ENCODE data around the gene ALK. TPM values are rescaled to one million over a fixed set of nuclear protein-coding genes. Genes with fewer than 3 reads are reported as not detected.

ALK gene
- total RNA-seq, 2 donors from 2014 or later, result 0.13 to 0.46 TPM

- H3K9me3 Mint-ChIP-seq, result no peaks in the 10 kb centered on the region
- no peak overlapping the region for H3K4me3 Mint-ChIP-seq
- no peaks in the 10 kb centered on the region for H3K27me3 Mint-ChIP-seq (ENCODE audit: insufficient read depth)
- Histone ChIP-seq H3K27ac (ENCODE audit: low read depth, low read length) (no peak overlapping the region), H3K27me3 (ENCODE audit: control insufficient read depth, insufficient read depth, low read length, poor library complexity, severe bottlenecking) (no peaks in the 10 kb centered on the region), H3K9me3 (ENCODE audit: control insufficient read depth, low read length) (no peaks in the 10 kb centered on the region), H3K9ac (ENCODE audit: extremely low read depth, low read length, poor library complexity, severe bottlenecking) (no peak overlapping the region), H3K4me1 (ENCODE audit: control insufficient read depth, insufficient read depth, low read length) (no peaks in the 10 kb centered on the region), H3K4me3 (ENCODE audit: low read length) (no peak overlapping the region), H3K36me3 (ENCODE audit: control insufficient read depth, insufficient read depth, low read length) (no peaks in the 10 kb centered on the region)
- 83% methylated on average over 1 of the region's 1 CpG; no CpG with 5 or more reads in 1 of the 2 experiments for WGBS, 2 experiments (ENCODE audit: insufficient coverage in 1 of 2, insufficient read length in 1 of 2)
- TF ChIP-seq CTCF (conservative IDR thresholded peaks at IDR 0.05), result no peak
- H3K4me1 Mint-ChIP-seq, result no peaks in the 10 kb centered on the region
- H3K36me3 Mint-ChIP-seq (ENCODE audit: low read depth), result no peaks in the 10 kb centered on the region
- H3K27ac Mint-ChIP-seq, result no peak overlapping the region
- DNase-seq, result no peak
Observed at GRCh38 chr2:29431485-29431884, 489.9 kb downstream of the ALK start.

DNA sequence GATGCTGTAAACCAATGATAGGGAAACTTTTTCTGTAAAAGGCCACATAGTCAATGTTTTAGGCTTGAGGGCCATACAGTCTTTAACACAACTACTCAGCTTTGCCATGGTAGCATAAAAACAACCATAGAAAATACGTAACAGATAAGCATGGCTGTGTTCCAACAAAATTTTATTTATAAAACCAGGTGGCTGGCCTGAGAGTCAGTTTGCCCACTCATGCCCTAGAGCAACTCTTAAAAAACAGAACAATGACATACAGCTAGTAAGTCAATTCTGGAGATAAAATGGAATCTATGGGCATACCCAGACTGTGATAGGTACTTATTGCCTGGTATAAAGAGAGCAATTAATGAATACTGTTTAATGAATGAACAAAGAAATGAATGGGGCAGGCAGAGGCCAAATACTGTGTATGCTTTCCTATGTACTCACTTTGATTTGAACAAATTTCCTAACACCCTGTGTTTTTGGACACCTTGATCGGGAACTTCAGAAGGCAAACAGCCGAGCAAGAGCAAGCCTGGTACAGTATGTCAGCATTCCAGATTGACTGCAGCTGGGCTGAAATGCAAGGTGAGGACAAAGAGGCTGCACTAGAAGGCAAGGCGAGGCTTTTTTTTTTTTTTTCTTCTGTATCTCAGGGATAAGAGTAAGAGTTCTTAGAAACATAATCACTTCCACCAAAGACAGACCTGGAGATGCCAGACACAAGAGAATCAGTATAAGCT is 490.8 kb downstream of the ALK start:
- H3K9me3 Mint-ChIP-seq, result no peaks in the 10 kb centered on the region
- H3K4me1 ChIP-seq (ENCODE audit: control insufficient read depth, insufficient read depth, low read length), result no peaks in the 10 kb centered on the region
- no peak for TF ChIP-seq CTCF (conservative IDR thresholded peaks at IDR 0.05)
- DNase-seq, result no peak
- no peaks in the 10 kb centered on the region for H3K4me1 Mint-ChIP-seq
- no peak overlapping the region for H3K4me3 Mint-ChIP-seq
- WGBS, 2 experiments (ENCODE audit: insufficient coverage in 1 of 2, insufficient read length in 1 of 2), result 86 to 93% methylated on average over 2 to 4 of the region's 4 CpGs
- no peaks in the 10 kb centered on the region for H3K36me3 ChIP-seq (ENCODE audit: control insufficient read depth, insufficient read depth, low read length)
- no peak overlapping the region for H3K27ac Mint-ChIP-seq
- H3K4me3 ChIP-seq (ENCODE audit: low read length), result no peak overlapping the region
- no peak overlapping the region for H3K27ac ChIP-seq (ENCODE audit: low read depth, low read length)
- no peaks in the 10 kb centered on the region for H3K9me3 ChIP-seq (ENCODE audit: control insufficient read depth, low read length)
- no peaks in the 10 kb centered on the region for H3K27me3 ChIP-seq (ENCODE audit: control insufficient read depth, insufficient read depth, low read length, poor library complexity, severe bottlenecking)
- no peak overlapping the region for H3K9ac ChIP-seq (ENCODE audit: extremely low read depth, low read length, poor library complexity, severe bottlenecking)
- no peaks in the 10 kb centered on the region for H3K27me3 Mint-ChIP-seq (ENCODE audit: insufficient read depth)
- H3K36me3 Mint-ChIP-seq (ENCODE audit: low read depth), result no peaks in the 10 kb centered on the region

- DNase-seq, result no peak
- Mint-ChIP-seq H3K4me3 (no peak overlapping the region), H3K27me3 (ENCODE audit: insufficient read depth) (peaks cover 3% of the 10 kb centered on the region), H3K4me1 (peaks cover 10% of the 10 kb centered on the region), H3K27ac (no peak overlapping the region), H3K9me3 (no peaks in the 10 kb centered on the region), H3K36me3 (ENCODE audit: low read depth) (no peaks in the 10 kb centered on the region)
- Histone ChIP-seq H3K9ac (ENCODE audit: extremely low read depth, low read length, poor library complexity, severe bottlenecking) (no peak overlapping the region), H3K27me3 (ENCODE audit: control insufficient read depth, insufficient read depth, low read length, poor library complexity, severe bottlenecking) (no peaks in the 10 kb centered on the region), H3K4me1 (ENCODE audit: control insufficient read depth, insufficient read depth, low read length) (peaks cover 2% of the 10 kb centered on the region), H3K27ac (ENCODE audit: low read depth, low read length) (no peak overlapping the region), H3K36me3 (ENCODE audit: control insufficient read depth, insufficient read depth, low read length) (no peaks in the 10 kb centered on the region), H3K4me3 (ENCODE audit: low read length) (no peak overlapping the region), H3K9me3 (ENCODE audit: control insufficient read depth, low read length) (no peaks in the 10 kb centered on the region)
- TF ChIP-seq CTCF (conservative IDR thresholded peaks at IDR 0.05), result no peak
Observed at GRCh38 chr2:29426354-29426753, 495.0 kb downstream of the ALK start.
